Measurements from ENCODE around the gene SHROOM3.

DNA sequence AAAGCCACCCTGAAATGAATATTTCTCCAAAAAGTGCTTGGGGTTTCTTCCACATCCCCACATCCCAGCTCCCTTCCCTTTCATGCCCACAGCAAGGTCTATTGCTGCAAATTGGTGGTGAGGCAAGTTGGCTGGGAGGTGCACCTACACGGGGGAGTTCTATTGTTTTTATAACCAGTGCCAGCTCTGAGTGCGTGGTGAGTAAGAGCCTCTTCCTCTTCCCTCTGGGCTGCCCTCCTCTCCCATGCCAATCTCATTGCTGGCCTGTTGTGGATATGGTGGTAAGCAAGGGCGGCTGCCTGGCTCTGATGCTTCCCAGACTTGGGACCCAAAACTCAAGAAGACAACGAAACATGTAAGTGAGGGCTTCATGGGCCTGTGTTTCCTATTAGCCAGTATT lies 204.3 kb downstream of the SHROOM3 start:
- TF ChIP-seq, protein P1, sequence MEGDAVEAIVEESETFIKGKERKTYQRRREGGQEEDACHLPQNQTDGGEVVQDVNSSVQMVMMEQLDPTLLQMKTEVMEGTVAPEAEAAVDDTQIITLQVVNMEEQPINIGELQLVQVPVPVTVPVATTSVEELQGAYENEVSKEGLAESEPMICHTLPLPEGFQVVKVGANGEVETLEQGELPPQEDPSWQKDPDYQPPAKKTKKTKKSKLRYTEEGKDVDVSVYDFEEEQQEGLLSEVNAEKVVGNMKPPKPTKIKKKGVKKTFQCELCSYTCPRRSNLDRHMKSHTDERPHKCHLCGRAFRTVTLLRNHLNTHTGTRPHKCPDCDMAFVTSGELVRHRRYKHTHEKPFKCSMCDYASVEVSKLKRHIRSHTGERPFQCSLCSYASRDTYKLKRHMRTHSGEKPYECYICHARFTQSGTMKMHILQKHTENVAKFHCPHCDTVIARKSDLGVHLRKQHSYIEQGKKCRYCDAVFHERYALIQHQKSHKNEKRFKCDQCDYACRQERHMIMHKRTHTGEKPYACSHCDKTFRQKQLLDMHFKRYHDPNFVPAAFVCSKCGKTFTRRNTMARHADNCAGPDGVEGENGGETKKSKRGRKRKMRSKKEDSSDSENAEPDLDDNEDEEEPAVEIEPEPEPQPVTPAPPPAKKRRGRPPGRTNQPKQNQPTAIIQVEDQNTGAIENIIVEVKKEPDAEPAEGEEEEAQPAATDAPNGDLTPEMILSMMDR (IDR thresholded peaks at IDR 0.05), result no peak
- TF ChIP-seq POLR2A (IDR thresholded peaks at IDR 0.05), result no peak

Data from adrenal gland (tissue), 5 donors.